Ishikawa (cell line): Measurements from ENCODE around the gene LY6G6D.

Experiments used
- CEBPB ChIP-seq: IDR thresholded peaks from 2 replicates; pipeline ENCODE4 v1.6.1; 2012
- CREB1 ChIP-seq: IDR thresholded peaks from 2 replicates; pipeline ENCODE4 v1.6.1; 2012; ENCODE audit warnings: low read depth
- EP300 ChIP-seq: IDR thresholded peaks from 2 replicates; pipeline ENCODE4 v1.6.1; 2012; ENCODE audit warnings: borderline replicate concordance
- FOXM1 ChIP-seq: IDR thresholded peaks from 2 replicates; pipeline ENCODE4 v1.6.1; 2012; ENCODE audit warnings: low read depth, borderline replicate concordance
- NFIC ChIP-seq: IDR thresholded peaks from 2 replicates; pipeline ENCODE4 v1.6.1; 2012
- RAD21 ChIP-seq: IDR thresholded peaks from 2 replicates; pipeline ENCODE4 v1.6.1; 2012; ENCODE audit warnings: low read depth
- TAF1 ChIP-seq: IDR thresholded peaks from 2 replicates; pipeline ENCODE4 v1.6.1; 2012; ENCODE audit warnings: low read depth, mild to moderate bottlenecking
- YY1 ChIP-seq: IDR thresholded peaks from 2 replicates; pipeline ENCODE4 v1.6.1; 2012; ENCODE audit warnings: low read depth
- TF ChIP-seq, protein P1 (sequence below): IDR thresholded peaks from 2 replicates; pipeline ENCODE4 v1.6.1; 2012

DNA sequence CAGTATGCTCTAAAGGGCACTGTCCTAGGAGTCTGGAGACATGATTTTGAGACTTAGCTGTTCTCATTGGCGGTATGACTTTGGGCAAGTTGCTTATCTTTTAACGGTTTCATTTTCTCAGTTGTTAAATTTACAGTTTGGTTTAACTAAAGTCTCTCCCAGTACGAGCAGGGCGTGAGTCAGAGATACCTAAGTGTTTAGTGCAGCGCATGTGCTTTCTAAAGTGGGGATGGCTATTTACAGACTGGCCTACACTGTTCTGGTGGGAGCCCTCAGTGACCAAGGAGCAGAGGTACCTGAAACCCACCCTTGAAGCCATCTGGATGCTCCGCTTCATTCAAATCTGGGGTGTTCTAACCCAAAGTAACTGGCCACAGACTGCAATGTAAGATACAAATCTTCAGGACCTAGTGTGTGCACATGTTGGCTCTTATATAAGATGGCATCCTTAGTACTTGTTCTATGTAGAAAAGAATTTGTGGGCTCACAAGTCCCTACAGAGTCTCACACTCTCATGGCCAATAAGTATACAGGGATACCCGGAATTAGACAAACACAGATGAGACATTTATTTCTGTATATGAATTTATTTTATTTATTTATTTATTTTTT, 35.4 kb downstream of the LY6G6D start:
- TF ChIP-seq RAD21 (no peak), YY1 (no peak), CREB1 (no peak), EP300 (no peak), CEBPB (no peak), TAF1 (no peak), FOXM1 (no peak), NFIC (no peak)
- TF ChIP-seq, protein P1, sequence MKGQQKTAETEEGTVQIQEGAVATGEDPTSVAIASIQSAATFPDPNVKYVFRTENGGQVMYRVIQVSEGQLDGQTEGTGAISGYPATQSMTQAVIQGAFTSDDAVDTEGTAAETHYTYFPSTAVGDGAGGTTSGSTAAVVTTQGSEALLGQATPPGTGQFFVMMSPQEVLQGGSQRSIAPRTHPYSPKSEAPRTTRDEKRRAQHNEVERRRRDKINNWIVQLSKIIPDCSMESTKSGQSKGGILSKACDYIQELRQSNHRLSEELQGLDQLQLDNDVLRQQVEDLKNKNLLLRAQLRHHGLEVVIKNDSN = no peak
